BJ (cell line): Measurements from ENCODE around the gene KAT6B. TPM values are rescaled to one million over a fixed set of nuclear protein-coding genes. Genes with fewer than 3 reads are reported as not detected.

Experiments used
- CTCF ChIA-PET: fragments of 350-600 bp; formaldehyde crosslinking; extraction: SDS; loops from one replicate; lab custom pipeline; 2021; ENCODE audit warnings: antibody characterized with exemption, inconsistent platforms; lab: Yijun Ruan, JAX
- POLR2A ChIA-PET: fragments of 300-600 bp; sonication (Branson Sonifier 250); formaldehyde crosslinking; extraction: SDS; loops from one replicate; lab custom pipeline; 2021; ENCODE audit warnings: antibody characterized with exemption; lab: Charles Lee
- DNase-seq: peaks from one replicate; pipeline ENCODE4 v3.0.0-alpha.2; 2011; ENCODE audit warnings: low read depth
- H3K27me3 ChIP-seq: 2 replicates; pipeline ENCODE4 v1.6.0; 2011; ENCODE audit warnings: low read length; ENCODE audit not compliant: control insufficient read depth, insufficient read depth
- H3K36me3 ChIP-seq: 2 replicates; pipeline ENCODE4 v1.5.1; 2011; ENCODE audit warnings: low read length; ENCODE audit not compliant: control insufficient read depth, insufficient read depth
- H3K4me3 ChIP-seq: 2 replicates; pipeline ENCODE4 v1.5.1; 2011; ENCODE audit warnings: low read depth, mild to moderate bottlenecking, control low read depth, low read length
- CTCF ChIP-seq: IDR thresholded peaks from 2 replicates; pipeline ENCODE4 v1.5.1; 2011; ENCODE audit warnings: low read depth, mild to moderate bottlenecking, control low read depth, inconsistent platforms, low read length, moderate library complexity; ENCODE audit not compliant: insufficient read depth
- polyA plus RNA-seq: library from polyadenylated mRNA; depleted of rRNA; stranded (reverse); fragments of >200 nt; gene quantifications from 2 replicates; pipeline ENCODE4 v1.2.3, GENCODE V29; 2011

KAT6B gene
- polyA plus RNA-seq, 1 experiment: 5.1 TPM

GRCh38 chr10:75070961-75071428 is 244.6 kb downstream of the KAT6B start:
- TF ChIP-seq CTCF: no peak
- Histone ChIP-seq H3K27me3 (no peaks in the 10 kb centered on the region; the same call in 1 of the 2 replicates), H3K4me3 (no peak overlapping the region), H3K36me3 (no peaks in the 10 kb centered on the region)
- DNase-seq: no peak
- ChIA-PET POLR2A (no interaction called here), CTCF (interaction anchor here (0.7 kb wide), 1 partner anchor 12 kb away, joined by 3 read pairs; no protein-coding TSS in a partner anchor)

GRCh38 chr10:75071756-75072155 is 245.4 kb downstream of the KAT6B start:
- H3K4me3 ChIP-seq: no peak overlapping the region
- no peak for TF ChIP-seq CTCF
- no peak for DNase-seq
- no peaks in the 10 kb centered on the region for H3K36me3 ChIP-seq
- ChIA-PET CTCF (interaction anchor here (0.7 kb wide), 1 partner anchor 11 kb away, joined by 3 read pairs; no protein-coding TSS in a partner anchor), POLR2A (no interaction called here)
- H3K27me3 ChIP-seq: no peaks in the 10 kb centered on the region; the same call in 1 of the 2 replicates

- POLR2A ChIA-PET: no interaction called here
- CTCF ChIA-PET: no interaction called here
- DNase-seq: no peak
- TF ChIP-seq CTCF: no peak
- Histone ChIP-seq H3K4me3 (no peak overlapping the region), H3K36me3 (no peaks in the 10 kb centered on the region), H3K27me3 (no peaks in the 10 kb centered on the region; the same call in 1 of the 2 replicates)
Observed at GRCh38 chr10:75072727-75073126, 246.3 kb downstream of the KAT6B start.

GRCh38 chr10:75073442-75073841 is 247.0 kb downstream of the KAT6B start:
- TF ChIP-seq CTCF: no peak
- POLR2A ChIA-PET: no interaction called here
- CTCF ChIA-PET: no interaction called here
- Histone ChIP-seq H3K4me3 (no peak overlapping the region), H3K27me3 (no peaks in the 10 kb centered on the region; the same call in 1 of the 2 replicates), H3K36me3 (no peaks in the 10 kb centered on the region)
- no peak for DNase-seq

- H3K4me3 ChIP-seq: no peak overlapping the region
- ChIA-PET CTCF (interaction anchor here (0.6 kb wide), 1 partner anchor 832 kb away, joined by 3 read pairs; no protein-coding TSS in a partner anchor), POLR2A (no interaction called here)
Observed at GRCh38 chr10:75074711-75075445, 248.5 kb downstream of the KAT6B start.

More at GRCh38 chr10:75074711-75075445, 248.5 kb downstream of the KAT6B start:
- Histone ChIP-seq H3K27me3 (no peaks in the 10 kb centered on the region; the same call in 1 of the 2 replicates), H3K36me3 (no peaks in the 10 kb centered on the region)
- no peak for DNase-seq
- no peak for TF ChIP-seq CTCF
